Vagina (tissue), 2 donors: ENCODE measurements around the gene MAN1C1. TPM values are rescaled to one million over a fixed set of nuclear protein-coding genes. Genes with fewer than 3 reads are reported as not detected.
A peak's percentile ranks its signal among the peaks of the same experiment; 100 is the strongest.

Source experiments
- DNase-seq, 2 donors: peaks; one replicate each; pipeline ENCODE4 v3.0.0-alpha.2; 2017; ENCODE audit errors: extremely low spot score in 2 of 2
- H3K27ac ChIP-seq: fragments of 200-600 bp; sonication (generic); one replicate; pipeline ENCODE4 v1.5.1; 2019
- H3K27me3 ChIP-seq: fragments of 200-600 bp; sonication (generic); one replicate; pipeline ENCODE4 v1.5.1; 2019
- H3K36me3 ChIP-seq, 2 donors: fragments of 200-600 bp; sonication (generic); one replicate each; pipeline ENCODE4 v1.5.1; 2017 to 2019
- H3K4me1 ChIP-seq: fragments of 200-600 bp; sonication (generic); one replicate; pipeline ENCODE4 v1.5.1; 2019
- H3K4me3 ChIP-seq, 2 donors: fragments of 200-600 bp; sonication (generic); 1 replicate in 1 of 2; 2 replicates in 1 of 2; pipeline ENCODE4 v1.5.1; 2016 to 2019
- H3K9me3 ChIP-seq: fragments of 200-600 bp; sonication (generic); one replicate; pipeline ENCODE4 v1.5.1; 2019
- POLR2A ChIP-seq, 2 donors: fragments of 450-650 bp; IDR thresholded peaks; one replicate each; pipeline ENCODE4 v1.6.1; 2017; ENCODE audit warnings: antibody characterized with exemption in 2 of 2, mild to moderate bottlenecking in 2 of 2, moderate library complexity in 2 of 2
- POLR2AphosphoS5 ChIP-seq, 2 donors: sonication (generic); formaldehyde crosslinking; IDR thresholded peaks; one replicate each; pipeline ENCODE4 v1.9.0; 2017; ENCODE audit warnings: antibody characterized with exemption in 2 of 2, mild to moderate bottlenecking in 2 of 2, low read depth in 1 of 2; ENCODE audit not compliant: insufficient read depth in 1 of 2
- intact Hi-C: fragments of 100-400 bp; cut with DNase I; formaldehyde crosslinking; loops from one replicate; pipeline ENCODE4 v1.15.1; 2023
- total RNA-seq: library from RNA; depleted of rRNA; stranded (reverse); fragments of >200 nt; gene quantifications from one replicate; pipeline ENCODE4 v1.2.3, GENCODE V29; 2016
- TF ChIP-seq, protein P1 (sequence below), 3 experiments: fragments of 450-650 bp in 2 of 3; fragments of 200-600 bp in 1 of 3; sonication (generic) in 1 of 3; IDR thresholded peaks; one replicate each; pipeline ENCODE4 v1.5.1; 2017 to 2019; ENCODE audit warnings: antibody characterized with exemption in 3 of 3, mild to moderate bottlenecking in 2 of 3, moderate library complexity in 2 of 3

MAN1C1 gene
- total RNA-seq, 1 donor from 2014 or later: 31.4 TPM

DNA sequence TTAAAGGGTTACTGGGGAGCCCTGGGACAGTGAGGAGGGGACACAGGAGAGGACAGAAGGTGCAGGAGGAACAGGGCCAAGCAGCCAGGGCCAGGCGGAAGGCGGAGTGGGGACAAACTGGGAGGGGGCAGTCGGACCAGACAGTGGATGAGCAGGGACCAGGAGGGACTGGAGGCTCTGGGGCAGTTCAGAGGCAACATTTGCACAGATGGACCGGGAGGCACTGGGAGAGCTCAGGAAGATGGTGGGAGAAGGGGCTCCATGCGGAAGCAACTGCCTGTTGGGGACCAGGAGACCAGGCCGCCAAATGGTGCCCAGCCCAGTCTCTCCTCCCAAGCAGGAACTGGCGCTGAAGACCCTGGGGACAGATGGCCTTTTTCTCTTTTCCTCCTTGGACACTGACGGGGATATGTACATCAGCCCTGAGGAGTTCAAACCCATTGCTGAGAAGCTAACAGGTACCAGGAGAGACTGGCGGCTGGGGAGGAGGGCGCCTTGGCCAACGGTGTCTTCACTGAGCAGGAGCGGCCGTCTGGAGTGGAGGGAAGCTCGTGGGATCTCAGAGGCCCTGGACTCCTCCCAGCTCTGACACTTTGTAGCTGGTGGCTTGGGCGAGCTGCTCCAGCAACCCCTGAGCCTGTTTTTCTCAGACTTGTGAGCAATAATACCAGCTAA is 184.2 kb downstream of the MAN1C1 start:
- peak overlapping the region; percentile 65 to 72 for H3K4me3 ChIP-seq
- intact Hi-C loops: no loop called here
- H3K27ac ChIP-seq: peak overlapping the region; percentile 73
- no peak for DNase-seq
- no peaks in the 10 kb centered on the region for H3K27me3 ChIP-seq
- TF ChIP-seq, protein P1, sequence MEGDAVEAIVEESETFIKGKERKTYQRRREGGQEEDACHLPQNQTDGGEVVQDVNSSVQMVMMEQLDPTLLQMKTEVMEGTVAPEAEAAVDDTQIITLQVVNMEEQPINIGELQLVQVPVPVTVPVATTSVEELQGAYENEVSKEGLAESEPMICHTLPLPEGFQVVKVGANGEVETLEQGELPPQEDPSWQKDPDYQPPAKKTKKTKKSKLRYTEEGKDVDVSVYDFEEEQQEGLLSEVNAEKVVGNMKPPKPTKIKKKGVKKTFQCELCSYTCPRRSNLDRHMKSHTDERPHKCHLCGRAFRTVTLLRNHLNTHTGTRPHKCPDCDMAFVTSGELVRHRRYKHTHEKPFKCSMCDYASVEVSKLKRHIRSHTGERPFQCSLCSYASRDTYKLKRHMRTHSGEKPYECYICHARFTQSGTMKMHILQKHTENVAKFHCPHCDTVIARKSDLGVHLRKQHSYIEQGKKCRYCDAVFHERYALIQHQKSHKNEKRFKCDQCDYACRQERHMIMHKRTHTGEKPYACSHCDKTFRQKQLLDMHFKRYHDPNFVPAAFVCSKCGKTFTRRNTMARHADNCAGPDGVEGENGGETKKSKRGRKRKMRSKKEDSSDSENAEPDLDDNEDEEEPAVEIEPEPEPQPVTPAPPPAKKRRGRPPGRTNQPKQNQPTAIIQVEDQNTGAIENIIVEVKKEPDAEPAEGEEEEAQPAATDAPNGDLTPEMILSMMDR (IDR thresholded peaks at IDR 0.05): no peak
- TF ChIP-seq POLR2A (IDR thresholded peaks at IDR 0.05) (no peak), POLR2AphosphoS5 (IDR thresholded peaks at IDR 0.05; ENCODE audit: insufficient read depth in 1 of 2, low read depth in 1 of 2) (no peak)
- H3K4me1 ChIP-seq: peaks cover 80% of the 10 kb centered on the region
- H3K36me3 ChIP-seq: no peaks in the 10 kb centered on the region
- H3K9me3 ChIP-seq: no peaks in the 10 kb centered on the region

DNA sequence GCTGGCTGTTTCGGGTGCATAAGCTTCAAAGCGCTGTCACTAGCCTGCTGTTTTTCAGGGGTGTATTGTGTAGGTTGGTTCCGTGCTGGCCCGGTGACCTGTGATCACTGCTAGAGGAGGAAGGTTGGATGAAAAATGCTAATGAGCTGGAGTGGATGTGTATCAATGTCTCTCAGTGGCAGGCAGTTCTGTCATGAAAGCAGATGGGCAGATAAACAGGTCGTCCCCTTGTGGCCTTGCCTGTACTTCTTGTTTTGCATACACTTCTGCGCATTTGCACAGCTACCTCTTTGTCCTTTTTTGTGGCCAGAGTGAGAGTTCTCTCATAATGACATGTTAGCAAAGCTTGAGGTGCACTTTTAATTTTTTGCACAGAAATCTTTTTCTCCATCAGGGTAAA is 186.3 kb downstream of the MAN1C1 start:
- TF ChIP-seq POLR2A (IDR thresholded peaks at IDR 0.05) (no peak), POLR2AphosphoS5 (IDR thresholded peaks at IDR 0.05; ENCODE audit: insufficient read depth in 1 of 2, low read depth in 1 of 2) (no peak)
- TF ChIP-seq, protein P1 (IDR thresholded peaks at IDR 0.05): no peak
- H3K36me3 ChIP-seq: no peaks in the 10 kb centered on the region
- intact Hi-C loops: no loop called here
- H3K4me3 ChIP-seq: no peak overlapping the region
- DNase-seq: no peak
- H3K9me3 ChIP-seq: no peaks in the 10 kb centered on the region
- H3K4me1 ChIP-seq: peaks cover 72% of the 10 kb centered on the region
- no peak overlapping the region for H3K27ac ChIP-seq
- H3K27me3 ChIP-seq: no peaks in the 10 kb centered on the region

DNA sequence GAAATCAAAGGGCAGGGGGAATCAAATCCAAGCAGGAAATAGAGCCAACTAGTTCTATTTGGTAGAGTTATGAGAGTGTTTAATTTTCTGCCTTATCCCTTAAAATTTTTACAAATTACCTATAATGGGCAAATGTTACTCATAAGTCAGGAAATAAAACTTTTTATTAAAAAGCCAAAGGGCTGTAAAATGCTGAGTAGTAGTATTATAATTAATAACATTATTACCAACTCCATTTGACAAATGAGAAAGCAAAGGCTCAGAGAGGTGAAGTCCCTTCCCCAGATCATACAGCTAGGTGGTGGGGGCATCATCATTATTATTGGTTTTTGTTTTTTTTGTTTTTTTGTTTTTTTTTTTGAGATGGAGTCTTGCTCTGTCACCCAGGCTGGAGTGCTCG is 186.8 kb downstream of the MAN1C1 start:
- Histone ChIP-seq H3K9me3 (no peaks in the 10 kb centered on the region), H3K27me3 (no peaks in the 10 kb centered on the region), H3K4me1 (peaks cover 72% of the 10 kb centered on the region), H3K4me3 (no peak overlapping the region), H3K27ac (peak overlapping the region; percentile 68), H3K36me3 (no peaks in the 10 kb centered on the region)
- no peak for TF ChIP-seq POLR2AphosphoS5 (IDR thresholded peaks at IDR 0.05; ENCODE audit: insufficient read depth in 1 of 2, low read depth in 1 of 2)
- intact Hi-C loops: no loop called here
- DNase-seq: no peak

DNA sequence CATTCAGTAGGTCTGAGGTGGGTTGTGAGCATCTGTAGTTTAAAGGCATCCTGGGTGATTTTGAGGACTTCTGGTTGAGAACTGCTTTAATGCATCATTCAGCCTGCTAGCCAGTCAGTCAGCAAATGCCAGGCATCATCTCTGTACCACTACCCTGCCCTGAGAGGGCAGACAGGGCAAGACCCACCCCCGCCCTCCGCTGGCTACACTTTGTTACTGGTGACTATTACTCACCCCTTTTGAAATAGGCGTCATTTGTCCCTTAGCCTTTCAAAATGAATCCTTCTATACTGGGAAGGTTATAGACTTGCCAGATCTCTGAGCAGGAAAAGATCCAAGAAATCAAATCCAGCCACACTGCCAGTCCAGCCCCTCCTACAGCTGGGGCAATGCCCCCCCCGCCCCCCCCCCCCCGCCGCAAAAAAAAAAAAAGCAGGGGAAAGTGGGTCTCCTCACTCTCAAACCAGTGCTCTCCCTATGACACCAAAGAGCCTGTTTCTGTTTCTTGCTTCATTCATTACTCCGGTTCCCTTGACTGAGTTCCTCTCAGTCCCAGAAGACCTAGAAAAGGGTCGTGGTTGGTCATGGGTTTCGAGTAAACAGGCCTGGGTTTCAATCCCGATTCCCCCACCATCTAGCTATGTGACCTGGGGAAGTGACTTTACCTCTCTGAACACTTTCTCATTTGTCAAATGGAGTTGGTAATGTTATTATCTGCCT is 187.8 kb downstream of the MAN1C1 start:
- no peaks in the 10 kb centered on the region for H3K27me3 ChIP-seq
- peaks cover 66% of the 10 kb centered on the region for H3K4me1 ChIP-seq
- intact Hi-C loops: no loop called here
- no peak for TF ChIP-seq POLR2A (IDR thresholded peaks at IDR 0.05)
- TF ChIP-seq, protein P1 (IDR thresholded peaks at IDR 0.05): no peak
- peak overlapping the region; percentile 68 for H3K27ac ChIP-seq
- H3K4me3 ChIP-seq: no peak overlapping the region
- DNase-seq: no peak
- peaks cover 0 to 9% of the 10 kb centered on the region in 2 donors for H3K36me3 ChIP-seq
- H3K9me3 ChIP-seq: no peaks in the 10 kb centered on the region

DNA sequence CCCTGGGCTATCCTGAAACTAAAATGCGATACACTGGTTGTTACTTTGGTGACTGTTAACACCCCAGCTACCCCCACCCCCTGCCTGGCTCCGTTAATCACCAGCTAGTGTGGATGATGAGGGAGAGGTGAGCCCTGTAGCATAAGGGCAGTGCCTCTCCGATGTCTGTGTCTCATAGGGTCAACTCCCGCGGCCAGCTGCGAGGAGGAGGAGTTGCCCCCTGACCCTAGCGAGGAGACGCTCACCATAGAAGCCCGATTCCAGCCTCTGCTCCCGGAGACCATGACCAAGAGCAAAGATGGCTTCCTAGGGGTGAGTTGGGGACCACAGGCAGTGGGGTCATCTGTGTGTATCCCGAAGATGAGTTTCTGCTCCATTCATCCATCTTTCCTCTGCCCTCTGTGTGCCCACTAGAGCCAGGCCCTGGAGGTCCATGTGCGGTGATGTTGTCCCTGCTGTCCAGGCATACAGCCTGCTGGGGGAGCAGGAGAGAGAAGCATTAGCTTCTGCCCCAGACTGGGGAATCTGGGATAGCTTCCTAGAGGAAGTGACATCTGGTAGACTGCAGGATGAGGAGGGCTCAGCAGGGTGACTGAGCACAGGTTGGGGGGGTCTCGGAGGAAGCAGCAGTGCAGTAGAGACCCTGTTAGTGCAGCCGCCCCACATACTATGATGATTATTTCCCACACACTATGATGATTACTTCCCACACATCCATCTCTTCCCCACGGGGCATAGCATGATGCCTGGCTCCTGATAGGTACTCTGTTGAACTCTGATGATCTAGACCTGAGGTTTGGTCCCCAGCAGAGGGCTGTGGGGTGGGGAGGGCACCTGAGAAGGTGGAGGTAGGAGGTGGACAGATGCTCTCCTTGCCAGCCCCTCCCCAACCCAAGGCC is 188.6 kb downstream of the MAN1C1 start:
- TF ChIP-seq POLR2A (IDR thresholded peaks at IDR 0.05) (no peak), POLR2AphosphoS5 (IDR thresholded peaks at IDR 0.05; ENCODE audit: insufficient read depth in 1 of 2, low read depth in 1 of 2) (no peak)
- TF ChIP-seq, protein P1 (IDR thresholded peaks at IDR 0.05): no peak
- H3K4me1 ChIP-seq: peaks cover 64% of the 10 kb centered on the region
- no peaks in the 10 kb centered on the region for H3K9me3 ChIP-seq
- H3K36me3 ChIP-seq: peaks cover 0 to 17% of the 10 kb centered on the region in 2 donors
- no peak overlapping the region for H3K4me3 ChIP-seq
- peak overlapping the region; percentile 68 for H3K27ac ChIP-seq
- H3K27me3 ChIP-seq: no peaks in the 10 kb centered on the region
- intact Hi-C loops: no loop called here
- no peak for DNase-seq
